DND-41 (cell line): Measurements from ENCODE around the gene OR14I1.

Experiments
- ATAC-seq: fragments of 200-7000 bp; cut with Tn5 transposase; 3 replicates; pipeline ENCODE4 v1.9.1; 2021; ENCODE audit warnings: low read depth; ENCODE audit not compliant: insufficient read depth
- DNase-seq: peaks from one replicate; pipeline ENCODE4 v3.0.0-alpha.2; 2020
- H2AFZ ChIP-seq: 2 replicates; pipeline ENCODE4 v1.6.0; 2012; ENCODE audit warnings: low read depth, low read length
- H3K27ac ChIP-seq: 2 replicates; pipeline ENCODE4 v1.5.1; 2012; ENCODE audit warnings: low read length, inconsistent platforms
- H3K27me3 ChIP-seq: fragments of 200-600 bp; sonication (generic); 2 replicates; pipeline ENCODE4 v1.6.0; 2012; ENCODE audit warnings: low read length, mild to moderate bottlenecking, inconsistent platforms; ENCODE audit not compliant: insufficient read depth, poor library complexity
- H3K36me3 ChIP-seq: 2 replicates; pipeline ENCODE4 v1.5.1; 2012; ENCODE audit warnings: low read length, inconsistent platforms; ENCODE audit not compliant: insufficient read depth
- H3K4me1 ChIP-seq: 2 replicates; pipeline ENCODE4 v1.5.1; 2012; ENCODE audit warnings: mild to moderate bottlenecking, low read length; ENCODE audit not compliant: insufficient read depth
- H3K4me2 ChIP-seq: 2 replicates; pipeline ENCODE4 v1.6.0; 2012; ENCODE audit warnings: mild to moderate bottlenecking, moderate library complexity, low read length, inconsistent platforms; ENCODE audit not compliant: insufficient read depth
- H3K4me3 ChIP-seq, 2 experiments: fragments of 200-600 bp in 1 of 2; shearing (Covaris generic) in 1 of 2; 2 replicates each; pipeline ENCODE4 v1.5.1; 2012 to 2016; ENCODE audit warnings: inconsistent platforms in 2 of 2, low read length in 2 of 2, mild to moderate bottlenecking in 2 of 2, low read depth in 1 of 2, moderate library complexity in 1 of 2
- H3K79me2 ChIP-seq: 2 replicates; pipeline ENCODE4 v1.6.0; 2012; ENCODE audit warnings: low read length, inconsistent platforms; ENCODE audit not compliant: insufficient read depth
- H3K9ac ChIP-seq: 2 replicates; pipeline ENCODE4 v1.6.0; 2012; ENCODE audit warnings: low read depth, mild to moderate bottlenecking, inconsistent platforms, low read length, moderate library complexity
- H3K9me3 ChIP-seq: 2 replicates; pipeline ENCODE4 v1.5.1; 2012; ENCODE audit warnings: low read length, moderate library complexity, mild to moderate bottlenecking, inconsistent platforms; ENCODE audit not compliant: insufficient read depth, severe bottlenecking
- H4K20me1 ChIP-seq: 2 replicates; pipeline ENCODE4 v1.6.0; 2012; ENCODE audit warnings: low read length; ENCODE audit not compliant: insufficient read depth
- CTCF ChIP-seq: IDR thresholded peaks from 2 replicates; pipeline ENCODE4 v1.5.1; 2012; ENCODE audit warnings: borderline replicate concordance, low read length, moderate library complexity, mild to moderate bottlenecking; ENCODE audit not compliant: poor library complexity, severe bottlenecking; ENCODE audit errors: extremely low read depth
- EZH2 ChIP-seq: IDR thresholded peaks from 3 replicates; pipeline ENCODE4 v1.6.1; 2012; ENCODE audit warnings: borderline replicate concordance, low read depth, mild to moderate bottlenecking, moderate library complexity, low read length, inconsistent platforms; ENCODE audit not compliant: severe bottlenecking

OR14I1 gene

DNA sequence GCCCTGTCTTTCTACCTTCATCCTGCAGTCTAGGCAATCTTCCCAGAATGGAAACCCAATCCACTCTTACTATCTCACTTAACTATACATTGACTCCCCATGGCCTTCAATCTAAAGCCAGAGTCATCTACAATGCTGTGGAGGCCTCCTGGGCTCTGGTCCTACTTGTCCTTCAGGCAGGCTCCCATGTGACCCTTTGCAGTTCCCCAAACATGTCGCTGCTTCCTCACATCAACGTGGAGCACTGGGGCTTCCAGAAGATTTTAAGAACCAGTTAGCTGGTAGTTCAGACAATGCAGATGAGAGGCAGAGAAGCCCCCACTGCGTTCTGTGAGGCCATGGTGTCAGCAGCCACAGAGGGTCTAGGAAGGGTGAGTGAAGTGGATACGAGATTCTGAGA lies 34.4 kb upstream of the OR14I1 start:
- TF ChIP-seq EZH2 (no peak), CTCF (no peak)

DNA sequence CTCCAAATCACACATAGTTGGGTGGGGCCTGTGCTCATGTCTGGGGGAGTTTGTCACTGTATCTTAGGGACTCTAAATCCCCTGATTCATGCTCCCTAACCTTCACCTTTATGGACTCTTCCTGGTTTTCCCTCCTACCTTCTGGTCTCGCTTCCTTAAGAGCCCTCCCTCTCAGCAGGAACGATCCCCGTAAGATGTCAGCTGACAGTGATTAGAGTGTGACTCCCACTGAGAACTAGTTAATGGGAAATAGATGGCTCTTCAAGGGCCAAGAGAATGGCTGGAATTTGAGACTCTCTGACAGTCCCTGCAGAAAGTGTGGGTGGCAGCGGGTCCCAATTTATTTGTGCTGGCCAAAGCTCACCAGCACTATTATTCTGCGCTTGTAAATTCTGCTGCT lies 31.0 kb upstream of the OR14I1 start:
- H3K9ac ChIP-seq = no peak overlapping the region
- no peak for ATAC-seq

More for the DNA sequence above, 34.4 kb upstream of the OR14I1 start:
- Histone ChIP-seq H3K9me3 (no peaks in the 10 kb centered on the region), H3K4me1 (no peaks in the 10 kb centered on the region), H3K27me3 (no peaks in the 10 kb centered on the region), H3K36me3 (no peaks in the 10 kb centered on the region), H3K27ac (no peak overlapping the region), H3K4me2 (no peak overlapping the region), H3K4me3 (no peak overlapping the region), H3K79me2 (no peaks in the 10 kb centered on the region), H2AFZ (no peak overlapping the region), H3K9ac (no peak overlapping the region), H4K20me1 (no peaks in the 10 kb centered on the region)
- ATAC-seq = no peak
- DNase-seq = no peak

DNA sequence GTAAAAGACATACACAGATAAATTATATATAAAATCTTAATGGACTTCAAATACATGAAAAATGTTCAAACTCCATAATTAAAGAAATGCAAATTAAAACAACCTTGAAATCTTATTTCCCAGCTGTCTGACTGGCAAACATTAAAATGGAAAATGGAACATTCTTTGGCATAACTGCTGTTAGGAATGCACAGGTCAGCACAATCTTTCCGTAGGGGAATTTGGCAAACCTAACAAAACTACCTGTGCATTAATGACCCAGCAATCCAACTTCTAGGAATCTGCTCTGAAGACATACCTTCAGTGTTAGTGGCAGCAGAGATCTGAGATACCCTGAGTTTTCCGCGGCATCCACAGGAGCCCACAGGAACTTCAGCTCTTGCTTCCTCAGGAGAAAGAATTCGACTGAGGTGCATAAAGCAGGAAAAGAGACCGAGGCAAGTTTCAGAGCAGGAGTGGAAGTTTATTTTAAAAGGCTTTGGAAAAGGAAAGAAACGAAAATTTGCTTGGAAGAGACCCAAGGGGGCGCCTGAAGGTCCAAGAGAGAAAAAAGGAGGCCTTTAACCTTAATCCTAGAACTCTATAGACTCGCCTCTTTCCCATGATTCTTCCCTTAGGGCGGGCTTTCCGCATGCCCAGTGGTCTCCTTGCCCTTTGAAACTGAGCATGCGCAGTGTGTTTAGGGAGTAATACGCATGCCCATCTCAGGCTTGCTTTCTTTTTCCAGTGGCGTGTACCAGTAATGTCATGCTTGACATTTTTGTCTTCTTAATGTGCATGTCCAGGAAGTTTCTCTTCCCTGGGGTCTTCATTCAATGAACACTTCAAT lies 28.2 kb upstream of the OR14I1 start:
- no peaks in the 10 kb centered on the region for H3K27me3 ChIP-seq
- no peak overlapping the region for H3K9ac ChIP-seq
- H3K4me1 ChIP-seq = no peaks in the 10 kb centered on the region
- H3K36me3 ChIP-seq = no peaks in the 10 kb centered on the region
- H2AFZ ChIP-seq = no peak overlapping the region
- DNase-seq (no peak), ATAC-seq (no peak)
- no peaks in the 10 kb centered on the region for H3K79me2 ChIP-seq
- H3K4me3 ChIP-seq = no peak overlapping the region
- no peaks in the 10 kb centered on the region for H4K20me1 ChIP-seq
- no peaks in the 10 kb centered on the region for H3K9me3 ChIP-seq
- no peak overlapping the region for H3K27ac ChIP-seq
- no peak overlapping the region for H3K4me2 ChIP-seq
- TF ChIP-seq CTCF = no peak
- TF ChIP-seq EZH2 = no peak

More for the DNA sequence above, 31.0 kb upstream of the OR14I1 start:
- no peak for TF ChIP-seq EZH2
- TF ChIP-seq CTCF = no peak
- Histone ChIP-seq H3K4me3 (no peak overlapping the region), H3K4me2 (no peak overlapping the region), H3K27ac (no peak overlapping the region), H3K9me3 (no peaks in the 10 kb centered on the region), H4K20me1 (no peaks in the 10 kb centered on the region), H3K27me3 (no peaks in the 10 kb centered on the region), H2AFZ (no peak overlapping the region), H3K4me1 (no peaks in the 10 kb centered on the region), H3K79me2 (no peaks in the 10 kb centered on the region), H3K36me3 (no peaks in the 10 kb centered on the region)
- no peak for DNase-seq
